CD1c-positive myeloid dendritic cell (primary cell): ENCODE measurements around the gene NSMCE4A.
"Not testable (repeated sequence)": the region's sequence is repeated elsewhere in the genome, so short reads cannot be mapped to it uniquely, and the experiment has no call there.

ENCODE experiments used
- DNase-seq: peaks from one replicate; pipeline ENCODE4 v3.0.0-alpha.2; 2016; ENCODE audit errors: extremely low spot score

Gene NSMCE4A

GRCh38 chr10:121974535-121975294, at the start of gene NSMCE4A:
Gene NSMCE4A (minus strand): TSS chr10:121975217. CDS start chr10:121975165, 52 bp downstream.
- DNase-seq = peak; percentile 81

GRCh38 chr10:122023257-122023656, 48.2 kb upstream of the NSMCE4A start:
- DNase-seq = not testable (repeated sequence)

GRCh38 chr10:122022276-122022675, 47.3 kb upstream of the NSMCE4A start:
- no peak for DNase-seq

- no peak for DNase-seq
These were observed 46.8 kb upstream of the NSMCE4A start for GRCh38 chr10:122021828-122022227.

GRCh38 chr10:122021379-122021778, 46.4 kb upstream of the NSMCE4A start:
- no peak for DNase-seq

GRCh38 chr10:122020226-122020625, 45.2 kb upstream of the NSMCE4A start:
- no peak for DNase-seq

GRCh38 chr10:122019414-122019975, 44.5 kb upstream of the NSMCE4A start:
- no peak for DNase-seq

- no peak for DNase-seq
These were observed 44.0 kb upstream of the NSMCE4A start for GRCh38 chr10:122018951-122019413.

GRCh38 chr10:122018491-122018890, 43.5 kb upstream of the NSMCE4A start:
- DNase-seq = no peak

GRCh38 chr10:122017926-122018325, 42.9 kb upstream of the NSMCE4A start:
- DNase-seq = not testable (repeated sequence)

GRCh38 chr10:122014652-122015248, 39.7 kb upstream of the NSMCE4A start:
- no peak for DNase-seq

- no peak for DNase-seq
These were observed 38.3 kb upstream of the NSMCE4A start for GRCh38 chr10:122013311-122013780.

- no peak for DNase-seq
These were observed 37.7 kb upstream of the NSMCE4A start for GRCh38 chr10:122012731-122013130.

- DNase-seq = no peak
These were observed 35.5 kb upstream of the NSMCE4A start for GRCh38 chr10:122010405-122011050.

GRCh38 chr10:122007415-122007814, 32.4 kb upstream of the NSMCE4A start:
- no peak for DNase-seq

GRCh38 chr10:122001698-122002097, 26.7 kb upstream of the NSMCE4A start:
- no peak for DNase-seq

- DNase-seq = no peak
These were observed 24.3 kb upstream of the NSMCE4A start for GRCh38 chr10:121999301-121999700.

- no peak for DNase-seq
These were observed 23.4 kb upstream of the NSMCE4A start for GRCh38 chr10:121998462-121998861.

GRCh38 chr10:121994429-121994941, 19.5 kb upstream of the NSMCE4A start:
- no peak for DNase-seq

- DNase-seq = not testable (repeated sequence)
These were observed 16.7 kb upstream of the NSMCE4A start for GRCh38 chr10:121991727-121992126.

- DNase-seq = no peak
These were observed 15.1 kb upstream of the NSMCE4A start for GRCh38 chr10:121990015-121990677.
